Choroid plexus epithelial cell (primary cell): ENCODE data around the gene MRPL49.

Experiments
- DNase-seq: peaks from one replicate; pipeline ENCODE4 v3.0.0-alpha.2; 2010; ENCODE audit warnings: low read depth
- H3K4me3 ChIP-seq: 2 replicates; pipeline ENCODE4 v1.5.1; 2011; ENCODE audit warnings: low read depth, mild to moderate bottlenecking, control low read depth, low read length, moderate library complexity
- CTCF ChIP-seq: conservative IDR thresholded peaks from 2 replicates; pipeline ENCODE4 v1.5.1; 2011; ENCODE audit warnings: low read depth, mild to moderate bottlenecking, control low read depth, inconsistent platforms, low read length, moderate library complexity

MRPL49 gene

GRCh38 chr11:65151331-65151899, 29.3 kb downstream of the MRPL49 start:
- TF ChIP-seq CTCF = no peak
- H3K4me3 ChIP-seq = no peak overlapping the region
- no peak for DNase-seq

- H3K4me3 ChIP-seq = no peak overlapping the region
- TF ChIP-seq CTCF = no peak
- no peak for DNase-seq
Measured at GRCh38 chr11:65152122-65152521, 30.0 kb downstream of the MRPL49 start.

GRCh38 chr11:65156256-65156655, 34.1 kb downstream of the MRPL49 start:
- H3K4me3 ChIP-seq = no peak overlapping the region
- no peak for DNase-seq
- TF ChIP-seq CTCF = no peak

- no peak for TF ChIP-seq CTCF
- no peak for DNase-seq
Measured at GRCh38 chr11:65156926-65157325, 34.8 kb downstream of the MRPL49 start.

GRCh38 chr11:65157336-65157735, 35.2 kb downstream of the MRPL49 start:
- DNase-seq = no peak
- no peak for TF ChIP-seq CTCF
- H3K4me3 ChIP-seq = no peak overlapping the region

More at GRCh38 chr11:65156926-65157325, 34.8 kb downstream of the MRPL49 start:
- H3K4me3 ChIP-seq = no peak overlapping the region

- TF ChIP-seq CTCF = no peak
- DNase-seq = no peak
- H3K4me3 ChIP-seq = no peak overlapping the region
Measured at GRCh38 chr11:65159012-65159411, 36.9 kb downstream of the MRPL49 start.

- no peak for TF ChIP-seq CTCF
- H3K4me3 ChIP-seq = no peak overlapping the region
- DNase-seq = no peak
Measured at GRCh38 chr11:65160643-65161042, 38.5 kb downstream of the MRPL49 start.
